OCI-LY3 (cell line): Measurements from ENCODE around the gene DOHH.

ENCODE experiments used
- EZH2phosphoT487 ChIP-seq: fragments of 200-600 bp; shearing (Covaris generic); IDR thresholded peaks from 2 replicates; pipeline ENCODE4 v1.6.1; 2018; ENCODE audit warnings: antibody characterized with exemption, mixed run types, low read depth
- TF ChIP-seq, protein P1 (sequence below): fragments of 200-600, 300-600 bp; sonication (generic); IDR thresholded peaks from 2 replicates; pipeline ENCODE4 v1.5.1; 2014; ENCODE audit warnings: antibody characterized with exemption, low read length, low read depth

GRCh38 chr19:3457528-3458228 is 42.8 kb downstream of the DOHH start:
- TF ChIP-seq EZH2phosphoT487, result no peak
- TF ChIP-seq, protein P1, sequence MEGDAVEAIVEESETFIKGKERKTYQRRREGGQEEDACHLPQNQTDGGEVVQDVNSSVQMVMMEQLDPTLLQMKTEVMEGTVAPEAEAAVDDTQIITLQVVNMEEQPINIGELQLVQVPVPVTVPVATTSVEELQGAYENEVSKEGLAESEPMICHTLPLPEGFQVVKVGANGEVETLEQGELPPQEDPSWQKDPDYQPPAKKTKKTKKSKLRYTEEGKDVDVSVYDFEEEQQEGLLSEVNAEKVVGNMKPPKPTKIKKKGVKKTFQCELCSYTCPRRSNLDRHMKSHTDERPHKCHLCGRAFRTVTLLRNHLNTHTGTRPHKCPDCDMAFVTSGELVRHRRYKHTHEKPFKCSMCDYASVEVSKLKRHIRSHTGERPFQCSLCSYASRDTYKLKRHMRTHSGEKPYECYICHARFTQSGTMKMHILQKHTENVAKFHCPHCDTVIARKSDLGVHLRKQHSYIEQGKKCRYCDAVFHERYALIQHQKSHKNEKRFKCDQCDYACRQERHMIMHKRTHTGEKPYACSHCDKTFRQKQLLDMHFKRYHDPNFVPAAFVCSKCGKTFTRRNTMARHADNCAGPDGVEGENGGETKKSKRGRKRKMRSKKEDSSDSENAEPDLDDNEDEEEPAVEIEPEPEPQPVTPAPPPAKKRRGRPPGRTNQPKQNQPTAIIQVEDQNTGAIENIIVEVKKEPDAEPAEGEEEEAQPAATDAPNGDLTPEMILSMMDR, result no peak
